RCC 7860 (cell line): ENCODE results near the gene PDCD4.
A peak's percentile ranks its signal among the peaks of the same experiment; 100 is the strongest.

Experiments
- DNase-seq: peaks from one replicate; pipeline ENCODE4 v3.0.0-alpha.2; 2015; ENCODE audit warnings: low spot score
- FAIRE-seq: peaks from 2 replicates; lab custom pipeline; 2012; peaks lifted over from hg19 to GRCh38; lab: Jason Lieb, UNC

PDCD4 gene

GRCh38 chr10:110918269-110918642, 46.5 kb downstream of the PDCD4 start:
- FAIRE-seq (peak; percentile 87), DNase-seq (peak; percentile 88)

GRCh38 chr10:110918643-110919348, 47.1 kb downstream of the PDCD4 start, which contains the start of gene BBIP1:
BBIP1 (minus strand) TSS chr10:110919180; CDS start chr10:110918157, 1,023 bp downstream.
- FAIRE-seq (peak; percentile 96), DNase-seq (peak; percentile 100)

- FAIRE-seq: no peak
- no peak for DNase-seq
Observed at GRCh38 chr10:110919349-110919931, 47.7 kb downstream of the PDCD4 start, which contains the start of gene SHOC2. SHOC2 (plus strand) TSS chr10:110919604; CDS start chr10:110964359, 44,755 bp downstream.

GRCh38 chr10:110919971-110920881, 48.5 kb downstream of the PDCD4 start:
- no peak for FAIRE-seq
- no peak for DNase-seq

- FAIRE-seq (peak; percentile 96), DNase-seq (peak; percentile 78)
Observed at GRCh38 chr10:110923856-110924493, 52.2 kb downstream of the PDCD4 start.

GRCh38 chr10:110927461-110927860, 55.7 kb downstream of the PDCD4 start:
- DNase-seq (no peak), FAIRE-seq (no peak)

- DNase-seq (no peak), FAIRE-seq (no peak)
Observed at GRCh38 chr10:110931769-110932381, 60.1 kb downstream of the PDCD4 start.

- FAIRE-seq (peak; percentile 4), DNase-seq (no peak)
Observed at GRCh38 chr10:110932505-110933180, 60.9 kb downstream of the PDCD4 start.

- DNase-seq (no peak), FAIRE-seq (no peak)
Observed at GRCh38 chr10:110936757-110937156, 65.0 kb downstream of the PDCD4 start.

- no peak for FAIRE-seq
Observed at GRCh38 chr10:110939419-110939818, 67.7 kb downstream of the PDCD4 start.

GRCh38 chr10:110944792-110945396, 73.2 kb downstream of the PDCD4 start:
- DNase-seq (no peak), FAIRE-seq (no peak)

More at GRCh38 chr10:110939419-110939818, 67.7 kb downstream of the PDCD4 start:
- DNase-seq: no peak

- DNase-seq (no peak), FAIRE-seq (no peak)
Observed at GRCh38 chr10:110946496-110946895, 74.8 kb downstream of the PDCD4 start.

- FAIRE-seq (no peak), DNase-seq (no peak)
Observed at GRCh38 chr10:110947061-110947595, 75.4 kb downstream of the PDCD4 start.
